ENCODE measurements around the gene TMEM135. TPM values are rescaled to one million over a fixed set of nuclear protein-coding genes. Genes with fewer than 3 reads are reported as not detected.

Gene TMEM135
- total RNA-seq, 4 donors from 2014 or later: 19.8 to 52.6 (median 38.9) TPM

DNA sequence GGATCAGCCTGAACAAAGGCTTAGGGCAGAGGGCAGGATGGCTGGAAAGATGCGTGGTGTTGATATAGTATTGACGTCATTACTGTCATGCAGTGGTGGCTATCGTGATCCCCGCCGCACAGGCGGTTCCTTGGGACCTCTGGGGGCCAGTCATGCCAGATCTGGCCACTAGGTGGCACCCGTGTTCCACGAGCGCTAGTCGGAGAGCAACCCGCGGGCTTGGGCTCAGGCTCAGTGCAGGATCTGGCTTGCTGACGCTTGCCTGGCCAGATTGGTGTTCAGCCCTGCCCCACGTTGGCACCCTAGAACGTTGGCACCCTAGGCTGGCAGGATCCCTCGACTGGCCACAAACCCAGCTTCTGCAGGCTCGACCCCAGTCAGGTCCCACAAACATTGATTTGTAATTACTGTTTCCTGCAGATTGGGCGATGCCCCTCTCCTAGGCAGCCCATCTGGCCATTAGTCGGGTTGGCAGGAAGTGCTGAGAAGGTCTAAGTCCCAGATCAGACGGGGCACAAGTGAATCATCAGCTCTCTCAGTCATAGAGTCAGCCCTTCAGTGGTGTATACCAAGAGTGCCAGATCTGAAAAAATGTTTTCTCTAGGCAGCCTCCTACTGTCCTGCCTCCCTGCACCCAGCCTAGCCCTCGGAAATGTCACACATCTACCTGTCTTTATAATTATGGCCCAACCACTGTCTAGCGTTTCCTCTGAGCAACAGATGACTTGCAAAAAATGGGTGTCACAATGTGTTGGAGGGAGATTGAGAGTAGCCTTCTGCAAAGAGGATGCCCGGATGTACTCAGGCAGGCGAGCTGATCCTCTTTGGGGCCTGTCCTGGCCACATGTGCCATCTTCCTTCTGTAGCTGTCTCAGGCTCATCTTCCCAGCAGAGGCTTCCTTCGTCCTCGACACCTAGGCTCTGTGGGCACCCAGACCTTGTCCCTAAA, 315.3 kb downstream of the TMEM135 start:
- TF ChIP-seq, protein P1, sequence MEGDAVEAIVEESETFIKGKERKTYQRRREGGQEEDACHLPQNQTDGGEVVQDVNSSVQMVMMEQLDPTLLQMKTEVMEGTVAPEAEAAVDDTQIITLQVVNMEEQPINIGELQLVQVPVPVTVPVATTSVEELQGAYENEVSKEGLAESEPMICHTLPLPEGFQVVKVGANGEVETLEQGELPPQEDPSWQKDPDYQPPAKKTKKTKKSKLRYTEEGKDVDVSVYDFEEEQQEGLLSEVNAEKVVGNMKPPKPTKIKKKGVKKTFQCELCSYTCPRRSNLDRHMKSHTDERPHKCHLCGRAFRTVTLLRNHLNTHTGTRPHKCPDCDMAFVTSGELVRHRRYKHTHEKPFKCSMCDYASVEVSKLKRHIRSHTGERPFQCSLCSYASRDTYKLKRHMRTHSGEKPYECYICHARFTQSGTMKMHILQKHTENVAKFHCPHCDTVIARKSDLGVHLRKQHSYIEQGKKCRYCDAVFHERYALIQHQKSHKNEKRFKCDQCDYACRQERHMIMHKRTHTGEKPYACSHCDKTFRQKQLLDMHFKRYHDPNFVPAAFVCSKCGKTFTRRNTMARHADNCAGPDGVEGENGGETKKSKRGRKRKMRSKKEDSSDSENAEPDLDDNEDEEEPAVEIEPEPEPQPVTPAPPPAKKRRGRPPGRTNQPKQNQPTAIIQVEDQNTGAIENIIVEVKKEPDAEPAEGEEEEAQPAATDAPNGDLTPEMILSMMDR (IDR thresholded peaks at IDR 0.05): peak in 2 of 3 donors; percentile 96 to 100
- ATAC-seq (ENCODE audit: low FRiP score) (peak; percentile 93), DNase-seq (ENCODE audit: low spot score) (peak; percentile 84)

DNA sequence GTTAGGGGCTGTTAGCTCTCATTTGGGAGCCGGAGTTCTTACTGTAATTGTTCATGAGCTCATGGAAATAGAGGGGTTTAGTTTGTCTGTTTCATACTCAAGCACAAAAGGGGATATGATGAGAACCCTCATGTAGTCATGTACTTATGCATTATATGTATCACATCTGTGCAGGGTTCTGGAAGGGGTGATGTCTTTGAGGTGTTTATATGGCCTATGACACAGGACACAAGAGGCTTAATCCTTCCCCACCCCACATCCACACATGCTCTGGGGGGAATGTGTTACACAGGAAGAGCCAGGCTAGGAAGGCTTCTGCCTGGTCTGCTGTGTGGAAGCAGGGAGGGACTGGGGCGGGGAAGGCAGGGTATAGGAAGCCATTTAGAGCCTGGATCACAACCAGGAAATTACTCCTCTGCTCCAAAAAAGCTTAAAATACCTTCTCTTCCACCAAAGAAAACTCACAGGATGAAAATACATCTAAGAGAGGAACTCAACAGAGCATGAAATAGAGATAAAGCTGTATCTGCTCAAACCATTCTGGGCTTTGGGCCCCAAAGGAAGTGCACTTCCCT, 316.1 kb downstream of the TMEM135 start:
- ATAC-seq (ENCODE audit: low FRiP score) (no peak), DNase-seq (ENCODE audit: low spot score) (no peak)
- TF ChIP-seq, protein P1 (IDR thresholded peaks at IDR 0.05): no peak

GRCh38 chr11:87355596-87355995, 317.9 kb downstream of the TMEM135 start:
- TF ChIP-seq, protein P1 (IDR thresholded peaks at IDR 0.05): no peak
- no peak for DNase-seq (ENCODE audit: low spot score)
- ATAC-seq (ENCODE audit: low FRiP score): no peak

- no peak for DNase-seq (ENCODE audit: low spot score)
- TF ChIP-seq, protein P1 (IDR thresholded peaks at IDR 0.05): no peak
- no peak for ATAC-seq (ENCODE audit: low FRiP score)
Observed at GRCh38 chr11:87356428-87356827, 318.7 kb downstream of the TMEM135 start.

GRCh38 chr11:87358461-87358860, 320.7 kb downstream of the TMEM135 start:
- TF ChIP-seq, protein P1 (IDR thresholded peaks at IDR 0.05): no peak
- DNase-seq (ENCODE audit: low spot score) (no peak), ATAC-seq (ENCODE audit: low FRiP score) (no peak)

- DNase-seq (ENCODE audit: low spot score): no peak
- no peak for ATAC-seq (ENCODE audit: low FRiP score)
- TF ChIP-seq, protein P1 (IDR thresholded peaks at IDR 0.05): no peak
Observed at GRCh38 chr11:87359401-87359800, 321.7 kb downstream of the TMEM135 start.

Data from omental fat pad (tissue), 4 donors.